NCI-H1694 treated with DMSO at 0.1 percent for 48 hours (cell line): ENCODE results near the gene OR1D2.
"Not testable (repeated sequence)": the region's sequence is repeated elsewhere in the genome, so short reads cannot be mapped to it uniquely, and the experiment has no call there.

Experiments used
- DNase-seq: peaks from one replicate; lab custom pipeline; 2025; lab: John Stamatoyannopoulos, UW

The OR1D2 gene

GRCh38 chr17:3104322-3104721 lies at the start of gene OR1D2:
OR1D2 (minus strand) TSS chr17:3104422; CDS start chr17:3092996, 11,426 bp downstream.
- no peak for DNase-seq

GRCh38 chr17:3137494-3137893 lies 33.3 kb upstream of the OR1D2 start:
- not testable (repeated sequence) for DNase-seq

- no peak for DNase-seq
These were observed 23.2 kb upstream of the OR1D2 start, which contains the start of gene OR1G1 for GRCh38 chr17:3127451-3127850. OR1G1 (minus strand) TSS chr17:3127551; CDS start chr17:3127551, 0 bp downstream.

GRCh38 chr17:3073850-3074249 lies 30.4 kb downstream of the OR1D2 start:
- not testable (repeated sequence) for DNase-seq

GRCh38 chr17:3065192-3065591 lies 39.0 kb downstream of the OR1D2 start:
- not testable (repeated sequence) for DNase-seq

GRCh38 chr17:3063507-3063906 lies 40.7 kb downstream of the OR1D2 start, which contains the start of gene OR1D5:
OR1D5 (minus strand) TSS chr17:3063607; CDS start chr17:3063607, 0 bp downstream.
- DNase-seq, result not testable (repeated sequence)

GRCh38 chr17:3062824-3063377 lies 41.3 kb downstream of the OR1D2 start:
- not testable (repeated sequence) for DNase-seq

- not testable (repeated sequence) for DNase-seq
These were observed 49.4 kb downstream of the OR1D2 start for GRCh38 chr17:3054868-3055267.

GRCh38 chr17:3049705-3050295 lies 54.4 kb downstream of the OR1D2 start:
- no peak for DNase-seq

- DNase-seq, result peak; percentile 97
These were observed 55.3 kb downstream of the OR1D2 start for GRCh38 chr17:3048727-3049471.

GRCh38 chr17:3046753-3047152 lies 57.5 kb downstream of the OR1D2 start:
- DNase-seq, result no peak

GRCh38 chr17:3043737-3044365 lies 60.4 kb downstream of the OR1D2 start:
- DNase-seq, result no peak

GRCh38 chr17:3040882-3041281 lies 63.3 kb downstream of the OR1D2 start:
- DNase-seq, result no peak

GRCh38 chr17:3039736-3040135 lies 64.5 kb downstream of the OR1D2 start:
- peak; percentile 51 for DNase-seq

- no peak for DNase-seq
These were observed 65.3 kb downstream of the OR1D2 start for GRCh38 chr17:3038941-3039340.
